Loucy (cell line): Measurements from ENCODE around the gene PNMA1.

Experiments
- CTCF ChIP-seq: fragments of 200-600 bp; sonication (generic); conservative IDR thresholded peaks from 2 replicates; pipeline ENCODE4 v1.5.1; 2014; ENCODE audit warnings: mild to moderate bottlenecking, antibody characterized with exemption, low read length
- EZH2phosphoT487 ChIP-seq: fragments of 200-600 bp; IDR thresholded peaks from 2 replicates; pipeline ENCODE4 v1.6.1; 2018; ENCODE audit warnings: antibody characterized with exemption, mild to moderate bottlenecking, moderate library complexity, borderline replicate concordance

- no peak for TF ChIP-seq CTCF
- TF ChIP-seq EZH2phosphoT487 = no peak
Measured at GRCh38 chr14:73720636-73721035, 6.5 kb upstream of the PNMA1 start.
